HG03196 (cell line): ENCODE measurements around the gene MAGOHB.
"Not testable (repeated sequence)": the region's sequence is repeated elsewhere in the genome, so short reads cannot be mapped to it uniquely, and the experiment has no call there.

Source experiments
- ATAC-seq: cut with Tn5 transposase; IDR thresholded peaks from one replicate; pipeline ENCODE4 v1.9.1; 2021; ENCODE audit not compliant: unreplicated experiment

Gene MAGOHB

GRCh38 chr12:10613349-10614055, at the start of gene MAGOHB:
Gene MAGOHB, minus strand, starts transcription at chr12:10613609. Its CDS starts 77 bp downstream, at chr12:10613532.
- peak; percentile 90 for ATAC-seq

GRCh38 chr12:10661338-10661737, 47.9 kb upstream of the MAGOHB start:
- ATAC-seq = no peak

- ATAC-seq = no peak
These were observed 40.6 kb upstream of the MAGOHB start for GRCh38 chr12:10654003-10654402.

GRCh38 chr12:10652192-10652591, 38.8 kb upstream of the MAGOHB start:
- no peak for ATAC-seq

GRCh38 chr12:10646576-10646975, 33.2 kb upstream of the MAGOHB start:
- not testable (repeated sequence) for ATAC-seq

- ATAC-seq = no peak
These were observed 32.5 kb upstream of the MAGOHB start for GRCh38 chr12:10645910-10646309.

GRCh38 chr12:10641735-10642500, 28.5 kb upstream of the MAGOHB start:
- no peak for ATAC-seq

GRCh38 chr12:10638728-10639127, 25.3 kb upstream of the MAGOHB start:
- no peak for ATAC-seq

- ATAC-seq = no peak
These were observed 23.2 kb upstream of the MAGOHB start for GRCh38 chr12:10636611-10637010.

GRCh38 chr12:10636124-10636523, 22.7 kb upstream of the MAGOHB start:
- ATAC-seq = no peak

GRCh38 chr12:10635306-10635705, 21.9 kb upstream of the MAGOHB start:
- ATAC-seq = no peak

GRCh38 chr12:10634427-10634826, 21.0 kb upstream of the MAGOHB start:
- ATAC-seq = no peak

- no peak for ATAC-seq
These were observed 20.1 kb upstream of the MAGOHB start for GRCh38 chr12:10633541-10633940.

GRCh38 chr12:10632226-10632625, 18.8 kb upstream of the MAGOHB start:
- ATAC-seq = no peak

- no peak for ATAC-seq
These were observed 11.2 kb upstream of the MAGOHB start for GRCh38 chr12:10624605-10625004.

GRCh38 chr12:10623131-10623530, 9.7 kb upstream of the MAGOHB start:
- no peak for ATAC-seq

GRCh38 chr12:10621278-10621677, 7.9 kb upstream of the MAGOHB start:
- no peak for ATAC-seq

- ATAC-seq = no peak
These were observed 6.8 kb upstream of the MAGOHB start for GRCh38 chr12:10620078-10620779.

- ATAC-seq = no peak
These were observed 5.1 kb upstream of the MAGOHB start for GRCh38 chr12:10618338-10618987.

GRCh38 chr12:10617863-10618262, 4.5 kb upstream of the MAGOHB start:
- ATAC-seq = no peak

- no peak for ATAC-seq
These were observed 2.1 kb upstream of the MAGOHB start for GRCh38 chr12:10615532-10615931.
